Vagina (tissue), 2 donors: ENCODE results near the gene EIF1. TPM values are rescaled to one million over a fixed set of nuclear protein-coding genes. Genes with fewer than 3 reads are reported as not detected.

Experiments used
- DNase-seq, 2 donors: peaks; one replicate each; pipeline ENCODE4 v3.0.0-alpha.2; 2017; ENCODE audit errors: extremely low spot score in 2 of 2
- H3K27ac ChIP-seq: fragments of 200-600 bp; sonication (generic); one replicate; pipeline ENCODE4 v1.5.1; 2019
- H3K27me3 ChIP-seq: fragments of 200-600 bp; sonication (generic); one replicate; pipeline ENCODE4 v1.5.1; 2019
- H3K36me3 ChIP-seq, 2 donors: fragments of 200-600 bp; sonication (generic); one replicate each; pipeline ENCODE4 v1.5.1; 2017 to 2019
- H3K4me1 ChIP-seq: fragments of 200-600 bp; sonication (generic); one replicate; pipeline ENCODE4 v1.5.1; 2019
- H3K4me3 ChIP-seq, 2 donors: fragments of 200-600 bp; sonication (generic); 1 replicate in 1 of 2; 2 replicates in 1 of 2; pipeline ENCODE4 v1.5.1; 2016 to 2019
- H3K9me3 ChIP-seq: fragments of 200-600 bp; sonication (generic); one replicate; pipeline ENCODE4 v1.5.1; 2019
- CTCF ChIP-seq, 3 experiments: fragments of 450-650 bp in 2 of 3; fragments of 200-600 bp in 1 of 3; sonication (generic) in 1 of 3; IDR thresholded peaks; one replicate each; pipeline ENCODE4 v1.5.1; 2017 to 2019; ENCODE audit warnings: antibody characterized with exemption in 3 of 3, mild to moderate bottlenecking in 2 of 3, moderate library complexity in 2 of 3
- POLR2A ChIP-seq, 2 donors: fragments of 450-650 bp; IDR thresholded peaks; one replicate each; pipeline ENCODE4 v1.6.1; 2017; ENCODE audit warnings: antibody characterized with exemption in 2 of 2, mild to moderate bottlenecking in 2 of 2, moderate library complexity in 2 of 2
- POLR2AphosphoS5 ChIP-seq, 2 donors: sonication (generic); formaldehyde crosslinking; IDR thresholded peaks; one replicate each; pipeline ENCODE4 v1.9.0; 2017; ENCODE audit warnings: antibody characterized with exemption in 2 of 2, mild to moderate bottlenecking in 2 of 2, low read depth in 1 of 2; ENCODE audit not compliant: insufficient read depth in 1 of 2
- intact Hi-C: fragments of 100-400 bp; cut with DNase I; formaldehyde crosslinking; loops from one replicate; pipeline ENCODE4 v1.15.1; 2023
- total RNA-seq: library from RNA; depleted of rRNA; stranded (reverse); fragments of >200 nt; gene quantifications from one replicate; pipeline ENCODE4 v1.2.3, GENCODE V29; 2016

Gene EIF1
- total RNA-seq, 1 donor from 2014 or later: 204 TPM

- Histone ChIP-seq H3K4me1 (peaks cover 30% of the 10 kb centered on the region), H3K27ac (peak overlapping the region; percentile 100), H3K9me3 (no peaks in the 10 kb centered on the region), H3K36me3 (peaks cover 6 to 36% of the 10 kb centered on the region in 2 donors), H3K4me3 (peak overlapping the region; percentile 89 to 97), H3K27me3 (no peaks in the 10 kb centered on the region)
- TF ChIP-seq POLR2AphosphoS5 (IDR thresholded peaks at IDR 0.05; ENCODE audit: insufficient read depth in 1 of 2, low read depth in 1 of 2) (no peak), POLR2A (IDR thresholded peaks at IDR 0.05) (no peak), CTCF (IDR thresholded peaks at IDR 0.05) (no peak)
- DNase-seq: no peak
- intact Hi-C loops: no loop called here
Measured at GRCh38 chr17:41687828-41688640, 651 bp upstream of the EIF1 start.

GRCh38 chr17:41689497-41690299 is 1.0 kb downstream of the EIF1 start:
- DNase-seq: no peak
- intact Hi-C loops: no loop called here
- peak overlapping the region; percentile 100 for H3K27ac ChIP-seq
- TF ChIP-seq CTCF (IDR thresholded peaks at IDR 0.05) (peak in 1 of 3 experiments; percentile 47), POLR2A (IDR thresholded peaks at IDR 0.05) (peak in 1 of 2 donors; percentile 4), POLR2AphosphoS5 (IDR thresholded peaks at IDR 0.05; ENCODE audit: insufficient read depth in 1 of 2, low read depth in 1 of 2) (no peak)
- no peaks in the 10 kb centered on the region for H3K27me3 ChIP-seq
- peaks cover 6 to 52% of the 10 kb centered on the region in 2 donors for H3K36me3 ChIP-seq
- H3K9me3 ChIP-seq: no peaks in the 10 kb centered on the region
- H3K4me3 ChIP-seq: peak overlapping the region; percentile 89 to 97
- peaks cover 30% of the 10 kb centered on the region for H3K4me1 ChIP-seq

GRCh38 chr17:41690497-41690896 is 1.8 kb downstream of the EIF1 start:
- DNase-seq: no peak
- Histone ChIP-seq H3K4me3 (peak overlapping the region; percentile 89 to 97), H3K4me1 (peaks cover 31% of the 10 kb centered on the region), H3K36me3 (peaks cover 6 to 55% of the 10 kb centered on the region in 2 donors), H3K27me3 (no peaks in the 10 kb centered on the region), H3K27ac (peak overlapping the region; percentile 100), H3K9me3 (no peaks in the 10 kb centered on the region)
- no peak for TF ChIP-seq POLR2AphosphoS5 (IDR thresholded peaks at IDR 0.05; ENCODE audit: insufficient read depth in 1 of 2, low read depth in 1 of 2)
- no peak for TF ChIP-seq POLR2A (IDR thresholded peaks at IDR 0.05)
- no peak for TF ChIP-seq CTCF (IDR thresholded peaks at IDR 0.05)
- intact Hi-C loops: no loop called here

GRCh38 chr17:41691031-41691777 is 2.5 kb downstream of the EIF1 start:
- Histone ChIP-seq H3K27me3 (no peaks in the 10 kb centered on the region), H3K4me1 (peaks cover 38% of the 10 kb centered on the region), H3K27ac (peak overlapping the region; percentile 100), H3K36me3 (peaks cover 6 to 57% of the 10 kb centered on the region in 2 donors), H3K4me3 (peak overlapping the region in 1 of 2 donors; percentile 97), H3K9me3 (no peaks in the 10 kb centered on the region)
- intact Hi-C loops: no loop called here
- TF ChIP-seq POLR2AphosphoS5 (IDR thresholded peaks at IDR 0.05; ENCODE audit: insufficient read depth in 1 of 2, low read depth in 1 of 2): no peak
- no peak for TF ChIP-seq CTCF (IDR thresholded peaks at IDR 0.05)
- no peak for TF ChIP-seq POLR2A (IDR thresholded peaks at IDR 0.05)
- no peak for DNase-seq
